Astrocyte of the cerebellum (primary cell): Measurements from ENCODE around the gene EYS.
"Not testable (repeated sequence)": the region's sequence is repeated elsewhere in the genome, so short reads cannot be mapped to it uniquely, and the experiment has no call there.

Source experiments
- DNase-seq: peaks from one replicate; pipeline ENCODE4 v3.0.0-alpha.2; 2011; ENCODE audit warnings: low read depth
- H3K4me3 ChIP-seq: 2 replicates; pipeline ENCODE4 v1.5.1; 2011; ENCODE audit warnings: mild to moderate bottlenecking, low read depth, low read length, moderate library complexity
- in situ Hi-C: cut with HindIII; loops from 2 replicates; pipeline ENCODE4 v1.10.0; 2017; ENCODE audit warnings: low sequenced_read_pairs
- TF ChIP-seq, protein P1 (sequence below): IDR thresholded peaks from 2 replicates; pipeline ENCODE4 v1.5.1; 2012; ENCODE audit warnings: low read length, low read depth, moderate library complexity, mild to moderate bottlenecking; ENCODE audit errors: missing control alignments

EYS gene

DNA sequence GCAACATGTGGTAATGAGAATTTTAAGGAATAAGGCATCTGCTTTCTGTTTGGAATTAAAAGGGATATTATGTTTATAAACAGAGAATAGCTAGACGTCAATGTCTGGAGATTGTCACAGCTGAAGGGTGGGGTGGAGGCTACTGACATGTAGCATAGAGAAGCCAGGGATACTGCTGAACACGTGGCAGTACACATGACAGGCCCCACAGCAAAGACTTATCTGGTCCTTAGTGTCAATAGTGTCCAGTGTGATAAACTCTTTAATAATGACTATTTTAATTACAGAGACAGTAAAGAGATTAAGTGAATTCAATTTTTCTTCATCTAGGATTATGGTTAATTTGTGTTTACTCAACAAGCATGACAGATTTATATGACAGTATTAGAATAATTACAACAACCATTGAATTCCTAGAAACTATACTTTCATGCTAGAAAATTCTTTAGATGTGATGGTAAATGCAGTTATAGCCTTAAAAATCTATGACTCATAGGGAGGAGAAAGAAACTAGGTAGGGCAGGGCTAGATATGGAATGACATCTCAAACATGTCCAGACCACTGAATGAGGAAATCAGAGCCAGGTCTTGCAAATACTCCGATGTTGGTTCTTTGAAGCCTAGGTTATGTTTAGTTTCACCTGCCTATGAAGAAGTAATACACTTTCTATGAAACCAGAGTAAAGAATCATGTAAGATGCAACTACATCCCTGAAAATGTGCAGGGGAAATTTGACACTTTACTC is 1671.9 kb downstream of the EYS start:
- TF ChIP-seq, protein P1, sequence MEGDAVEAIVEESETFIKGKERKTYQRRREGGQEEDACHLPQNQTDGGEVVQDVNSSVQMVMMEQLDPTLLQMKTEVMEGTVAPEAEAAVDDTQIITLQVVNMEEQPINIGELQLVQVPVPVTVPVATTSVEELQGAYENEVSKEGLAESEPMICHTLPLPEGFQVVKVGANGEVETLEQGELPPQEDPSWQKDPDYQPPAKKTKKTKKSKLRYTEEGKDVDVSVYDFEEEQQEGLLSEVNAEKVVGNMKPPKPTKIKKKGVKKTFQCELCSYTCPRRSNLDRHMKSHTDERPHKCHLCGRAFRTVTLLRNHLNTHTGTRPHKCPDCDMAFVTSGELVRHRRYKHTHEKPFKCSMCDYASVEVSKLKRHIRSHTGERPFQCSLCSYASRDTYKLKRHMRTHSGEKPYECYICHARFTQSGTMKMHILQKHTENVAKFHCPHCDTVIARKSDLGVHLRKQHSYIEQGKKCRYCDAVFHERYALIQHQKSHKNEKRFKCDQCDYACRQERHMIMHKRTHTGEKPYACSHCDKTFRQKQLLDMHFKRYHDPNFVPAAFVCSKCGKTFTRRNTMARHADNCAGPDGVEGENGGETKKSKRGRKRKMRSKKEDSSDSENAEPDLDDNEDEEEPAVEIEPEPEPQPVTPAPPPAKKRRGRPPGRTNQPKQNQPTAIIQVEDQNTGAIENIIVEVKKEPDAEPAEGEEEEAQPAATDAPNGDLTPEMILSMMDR: no peak
- in situ Hi-C loops: no loop called here
- no peak for DNase-seq
- no peak overlapping the region for H3K4me3 ChIP-seq

DNA sequence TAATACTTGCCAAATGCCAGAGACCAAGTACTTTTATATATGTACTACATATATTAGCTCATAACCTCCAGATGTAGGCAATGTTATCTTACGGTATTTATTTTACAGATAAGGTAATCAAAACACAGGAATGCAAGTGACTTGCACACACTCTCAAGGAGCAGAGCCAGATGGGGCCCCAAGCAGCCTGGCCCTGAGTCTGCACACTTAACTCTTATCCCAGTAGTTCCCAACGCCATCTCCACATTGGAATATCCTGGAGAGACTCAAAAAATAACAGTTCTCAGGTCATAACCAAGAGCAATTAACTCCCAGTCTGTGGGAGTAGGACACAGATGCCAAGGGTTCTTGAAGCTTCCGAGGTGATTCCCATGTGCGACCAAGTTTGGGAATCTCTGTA is 1672.7 kb downstream of the EYS start:
- in situ Hi-C loops: no loop called here
- H3K4me3 ChIP-seq: no peak overlapping the region
- DNase-seq: no peak
- TF ChIP-seq, protein P1: no peak

DNA sequence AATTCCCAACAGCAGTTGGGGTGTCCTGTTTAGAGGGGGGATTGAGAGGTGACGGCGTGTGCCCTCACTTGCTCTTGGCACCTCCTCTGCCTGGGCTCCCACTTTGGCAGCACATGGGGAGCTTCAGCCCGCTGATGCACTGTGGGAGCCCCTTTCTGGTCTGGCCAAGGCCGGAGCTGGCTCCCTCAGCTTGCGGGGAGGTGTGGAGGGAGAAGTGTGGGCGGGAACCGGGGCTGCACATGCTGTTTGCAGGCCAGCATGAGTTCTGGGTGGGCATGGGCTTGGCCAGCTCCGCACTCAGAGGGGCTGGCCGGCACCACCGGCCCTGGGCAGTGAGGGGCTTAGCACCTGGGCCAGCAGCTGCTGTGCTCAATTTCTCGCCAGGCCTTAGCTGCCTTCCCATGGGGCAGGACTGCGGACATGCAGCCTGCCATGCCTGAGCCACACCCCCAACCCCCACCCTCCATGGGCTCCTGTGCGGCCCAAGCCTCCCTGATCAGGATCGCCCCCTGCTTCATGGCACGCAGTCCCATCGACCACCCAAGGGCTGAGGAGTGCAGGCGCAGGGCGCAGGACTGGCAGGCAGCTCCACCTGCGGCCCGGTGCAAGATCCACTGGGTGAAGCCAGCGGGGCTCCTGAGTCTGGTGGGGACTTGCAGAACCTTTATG is 1675.9 kb downstream of the EYS start:
- in situ Hi-C loops, H3K4me3 ChIP-seq, DNase-seq: not testable (repeated sequence)

DNA sequence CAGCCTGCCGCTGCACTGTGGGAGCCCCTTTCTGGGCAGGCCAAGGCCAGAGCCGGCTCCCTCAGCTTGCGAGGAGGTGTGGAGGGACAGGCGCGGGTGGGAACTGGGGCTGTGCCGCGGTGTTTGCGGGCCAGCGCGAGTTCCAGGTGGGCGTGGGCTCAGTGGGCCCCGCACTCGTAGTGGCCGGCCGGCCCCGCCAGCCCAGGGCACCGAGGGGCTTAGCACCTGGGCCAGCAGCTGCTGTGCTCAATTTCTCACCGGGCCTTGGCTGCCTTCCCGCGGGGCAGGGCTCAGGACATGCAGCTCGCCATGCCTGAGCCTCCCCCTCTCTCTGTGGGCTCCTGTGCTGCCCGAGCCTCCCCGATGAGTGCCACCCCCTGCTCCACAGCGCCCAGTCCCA is 1683.3 kb downstream of the EYS start:
- no peak for DNase-seq
- in situ Hi-C loops: no loop called here
- TF ChIP-seq, protein P1: no peak
- no peak overlapping the region for H3K4me3 ChIP-seq

DNA sequence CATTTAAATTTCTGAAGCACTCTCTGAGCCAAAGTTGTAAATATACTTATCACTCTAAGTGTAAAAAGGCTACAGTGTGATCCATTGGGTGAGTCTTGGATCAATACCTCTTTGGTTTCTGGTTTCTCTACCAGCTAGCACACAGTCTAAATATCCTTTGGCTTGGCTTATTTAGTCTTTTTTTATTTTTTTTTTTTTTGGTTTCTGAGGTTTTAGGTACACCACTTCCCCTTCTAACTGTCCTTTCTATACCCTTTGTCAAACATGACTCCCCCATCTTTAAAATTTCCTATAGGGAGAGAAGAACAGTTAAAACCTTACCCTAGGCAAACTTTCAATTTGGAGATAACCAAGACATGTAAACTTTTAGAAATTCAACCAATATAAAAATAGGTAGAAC is 1692.4 kb downstream of the EYS start:
- DNase-seq: no peak
- TF ChIP-seq, protein P1: no peak

DNA sequence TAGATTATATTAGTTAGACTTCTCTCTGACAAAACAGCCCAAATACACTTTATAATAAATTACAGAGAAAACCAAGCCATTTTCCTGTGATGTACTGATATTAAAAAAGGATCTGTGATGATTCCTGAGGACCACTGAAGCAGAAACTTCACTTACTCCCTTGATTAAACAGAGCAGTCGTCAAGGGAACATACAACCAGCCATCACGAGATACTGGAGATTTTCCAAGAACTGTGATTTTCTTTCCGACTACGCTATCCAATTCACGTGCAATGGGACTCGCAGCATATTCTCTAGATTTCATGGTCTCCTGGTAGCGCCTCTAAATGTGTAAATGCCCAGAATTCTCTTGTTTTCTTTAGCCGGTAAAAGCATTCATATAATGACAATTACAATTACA is 1694.0 kb downstream of the EYS start:
- no peak overlapping the region for H3K4me3 ChIP-seq
- TF ChIP-seq, protein P1: no peak
- in situ Hi-C loops: no loop called here
- peak; percentile 20 for DNase-seq

More for the DNA sequence above, 1692.4 kb downstream of the EYS start:
- H3K4me3 ChIP-seq: no peak overlapping the region
- in situ Hi-C loops: no loop called here

DNA sequence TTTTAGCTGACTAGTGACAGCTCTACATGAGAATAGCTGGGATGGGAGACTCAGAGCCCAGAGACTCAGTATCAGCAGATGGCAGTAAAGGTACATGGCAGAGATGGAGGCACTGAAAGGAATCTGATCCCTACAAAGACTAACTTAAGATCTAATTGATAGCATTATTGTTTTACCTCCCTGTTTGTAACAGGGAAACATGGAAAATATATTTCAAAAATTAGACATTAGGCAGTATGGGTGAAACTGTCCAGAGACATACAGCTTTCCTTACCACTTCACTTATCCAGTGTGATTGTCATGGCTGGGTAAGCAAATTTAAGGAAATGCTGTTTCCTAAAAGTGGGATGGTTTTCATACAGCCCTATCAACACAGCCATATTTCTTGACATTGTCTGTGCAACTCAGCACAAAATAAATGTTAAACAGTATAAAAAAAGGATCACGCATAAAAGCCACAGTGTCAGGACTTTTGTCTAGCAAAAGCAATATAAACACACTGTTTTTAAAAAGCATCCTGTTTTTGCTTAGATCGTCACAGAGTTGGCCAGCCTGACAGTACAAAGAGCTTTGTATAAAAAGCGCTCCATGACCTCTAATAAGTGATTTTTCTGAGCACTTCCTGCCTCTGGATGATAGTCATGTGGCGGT is 1694.5 kb downstream of the EYS start:
- DNase-seq: peak; percentile 38
- no peak overlapping the region for H3K4me3 ChIP-seq
- in situ Hi-C loops: no loop called here
- TF ChIP-seq, protein P1: peak; percentile 86
